ENCODE results near the gene DYSF. TPM values are rescaled to one million over a fixed set of nuclear protein-coding genes. Genes with fewer than 3 reads are reported as not detected.
"Not testable (repeated sequence)": the region's sequence is repeated elsewhere in the genome, so short reads cannot be mapped to it uniquely, and the experiment has no call there.

The DYSF gene
- polyA plus RNA-seq, 6 donors from 2014 or later = 0.09 to 3.2 TPM; not detected in 4

DNA sequence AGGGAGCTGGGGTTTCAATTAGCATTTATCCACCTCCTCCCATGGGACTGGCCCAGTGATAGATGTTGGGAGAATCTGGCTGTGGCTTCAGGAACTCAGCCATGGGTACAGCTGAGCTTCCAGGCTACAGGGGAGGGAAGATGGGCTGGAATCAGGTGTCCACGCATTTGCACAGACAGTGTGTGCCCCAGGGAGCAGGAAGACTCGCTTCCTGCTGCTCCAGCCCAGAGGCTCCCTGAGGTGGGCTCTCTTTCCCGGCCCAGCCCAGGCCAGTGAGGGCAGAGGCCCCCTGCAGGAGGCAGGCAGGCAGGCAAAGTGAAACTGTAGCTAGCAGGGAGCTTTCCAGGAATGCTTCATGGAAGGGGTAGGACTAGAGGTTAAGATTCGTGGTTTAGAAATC is 28.7 kb downstream of the DYSF start:
- no peak overlapping the region for H3K4me3 Mint-ChIP-seq
- no peak for DNase-seq

DNA sequence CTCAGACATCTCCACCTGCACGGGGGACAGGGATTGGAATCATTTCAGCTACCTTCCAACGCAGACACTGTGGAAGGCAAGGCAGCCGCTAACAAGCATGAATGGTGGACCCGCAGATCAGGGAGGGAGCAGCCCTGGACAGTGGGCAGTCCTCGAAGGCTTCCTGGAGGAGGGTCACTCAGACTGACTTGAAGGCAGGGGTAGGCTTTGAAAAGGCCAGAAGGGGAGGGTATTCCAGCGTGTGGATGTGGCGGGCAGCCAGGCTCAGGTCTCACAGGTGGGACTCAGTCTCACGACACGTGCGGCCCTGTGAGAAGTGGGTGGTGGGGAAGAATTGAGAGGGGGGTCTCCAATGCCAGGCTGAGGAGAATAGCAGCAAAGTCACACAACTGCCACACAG is 29.9 kb downstream of the DYSF start:
- peak overlapping the region in 1 of 6 donors; percentile 60 for H3K27ac Mint-ChIP-seq
- peaks cover 0 to 8% (median 0%) of the 10 kb centered on the region in 3 donors for H3K4me1 Mint-ChIP-seq
- peaks cover 21 to 46% (median 38%) of the 10 kb centered on the region in 3 donors for H3K27me3 Mint-ChIP-seq
- no peak overlapping the region for H3K4me3 Mint-ChIP-seq
- peaks cover 0 to 2% (median 0%) of the 10 kb centered on the region in 7 donors for H3K9me3 Mint-ChIP-seq
- no peaks in the 10 kb centered on the region for H3K36me3 Mint-ChIP-seq
- ATAC-seq (ENCODE audit: low read depth in 2 of 2) (no peak), DNase-seq (no peak)

More for the DNA sequence above, 28.7 kb downstream of the DYSF start:
- Mint-ChIP-seq H3K9me3 (peaks cover 0 to 2% (median 0%) of the 10 kb centered on the region in 7 donors), H3K27ac (no peak overlapping the region), H3K36me3 (no peaks in the 10 kb centered on the region), H3K27me3 (peaks cover 21 to 46% (median 38%) of the 10 kb centered on the region in 3 donors), H3K4me1 (peaks cover 0 to 10% (median 0%) of the 10 kb centered on the region in 3 donors)
- ATAC-seq (ENCODE audit: low read depth in 2 of 2) = no peak

DNA sequence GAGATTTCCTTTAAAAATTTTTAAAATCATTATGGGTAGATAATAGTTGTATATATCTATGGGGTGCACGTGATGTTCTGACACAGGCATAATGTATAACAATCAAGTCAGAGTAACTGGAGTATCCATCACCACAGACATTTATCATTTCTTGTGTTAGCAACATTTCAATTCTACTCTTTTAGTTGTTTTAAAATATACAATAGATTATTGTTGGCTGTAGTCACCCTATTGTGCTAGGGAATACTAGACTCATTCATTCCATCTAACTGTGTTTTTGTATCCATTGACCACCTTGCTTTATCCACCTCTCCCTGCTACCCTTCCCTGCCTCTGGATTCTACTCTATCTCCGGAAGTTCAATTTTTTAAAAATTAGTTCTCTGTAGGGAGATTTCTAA is 31.0 kb downstream of the DYSF start:
- ATAC-seq (ENCODE audit: low read depth in 2 of 2) = no peak
- Mint-ChIP-seq H3K4me1 (peaks cover 0 to 1% (median 0%) of the 10 kb centered on the region in 3 donors), H3K36me3 (no peaks in the 10 kb centered on the region), H3K27me3 (peaks cover 18 to 49% (median 38%) of the 10 kb centered on the region in 3 donors), H3K27ac (no peak overlapping the region), H3K4me3 (no peak overlapping the region), H3K9me3 (no peaks in the 10 kb centered on the region)
- DNase-seq = no peak

DNA sequence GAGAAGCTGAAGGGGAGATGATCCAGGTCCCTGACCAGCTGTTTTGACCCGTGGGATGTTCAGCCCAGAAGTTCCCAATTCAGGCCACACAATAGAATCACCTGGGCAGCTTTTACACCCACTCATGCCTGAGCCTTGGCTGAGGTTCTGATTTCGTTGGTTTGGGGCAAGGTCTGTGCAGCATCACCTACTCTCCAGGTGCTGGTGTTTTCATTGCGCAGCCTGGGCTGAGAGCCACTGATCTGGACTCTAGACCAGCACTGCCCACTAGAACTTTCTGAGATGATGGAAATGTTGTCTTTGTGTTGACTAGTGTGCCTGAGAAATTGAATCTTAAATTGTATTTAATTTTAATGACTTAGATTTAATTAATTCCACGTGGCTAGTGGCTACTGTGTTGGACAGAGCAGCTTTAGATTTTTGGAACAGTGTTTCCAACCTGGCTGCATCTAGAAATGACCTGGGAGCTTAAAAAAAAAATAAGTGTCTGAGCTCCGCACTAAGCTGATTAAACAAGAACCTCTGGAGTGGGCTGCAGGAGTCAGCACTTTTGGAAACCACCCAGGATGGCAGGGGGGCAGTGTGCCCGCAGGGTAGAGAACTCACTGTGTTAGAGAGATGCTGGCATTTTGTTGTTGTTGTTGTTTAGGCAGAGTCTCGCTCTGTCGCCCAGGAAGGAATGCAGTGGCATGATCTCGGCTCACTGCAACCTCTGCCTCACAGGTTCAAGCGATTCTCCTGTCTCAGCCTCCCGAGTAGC is 33.7 kb downstream of the DYSF start:
- Mint-ChIP-seq H3K9me3 (peaks cover 0 to 5% (median 0%) of the 10 kb centered on the region in 7 donors), H3K4me1 (no peaks in the 10 kb centered on the region), H3K27me3 (peaks cover 23 to 31% (median 26%) of the 10 kb centered on the region in 3 donors), H3K27ac (no peak overlapping the region), H3K4me3 (no peak overlapping the region), H3K36me3 (no peaks in the 10 kb centered on the region)
- no peak for DNase-seq
- no peak for ATAC-seq (ENCODE audit: low read depth in 2 of 2)

DNA sequence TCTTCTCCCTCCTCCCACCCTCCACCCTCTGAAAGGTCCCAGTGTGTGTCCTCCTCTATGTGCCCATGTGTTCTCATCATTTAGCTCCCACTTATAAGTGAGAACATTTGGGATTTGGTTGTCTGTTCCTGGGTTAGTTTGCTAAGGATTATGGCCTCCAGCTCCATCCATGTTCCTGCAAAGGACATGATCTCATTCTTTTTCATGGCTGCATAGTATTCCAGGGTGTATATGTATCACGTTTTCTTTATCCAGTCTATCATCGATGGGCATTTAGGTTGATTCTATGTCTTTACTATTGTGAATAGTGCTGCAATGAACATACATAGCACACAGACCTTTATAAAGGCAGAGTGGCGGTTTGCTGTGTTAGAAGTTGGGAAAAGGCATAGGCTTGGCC is 38.2 kb downstream of the DYSF start:
- H3K9me3 Mint-ChIP-seq; DNase-seq; H3K36me3 Mint-ChIP-seq; H3K4me3 Mint-ChIP-seq; H3K27ac Mint-ChIP-seq; H3K4me1 Mint-ChIP-seq; ATAC-seq (ENCODE audit: low read depth in 2 of 2): not testable (repeated sequence)
- peaks cover 18 to 40% (median 23%) of the 10 kb centered on the region in 3 donors for H3K27me3 Mint-ChIP-seq

DNA sequence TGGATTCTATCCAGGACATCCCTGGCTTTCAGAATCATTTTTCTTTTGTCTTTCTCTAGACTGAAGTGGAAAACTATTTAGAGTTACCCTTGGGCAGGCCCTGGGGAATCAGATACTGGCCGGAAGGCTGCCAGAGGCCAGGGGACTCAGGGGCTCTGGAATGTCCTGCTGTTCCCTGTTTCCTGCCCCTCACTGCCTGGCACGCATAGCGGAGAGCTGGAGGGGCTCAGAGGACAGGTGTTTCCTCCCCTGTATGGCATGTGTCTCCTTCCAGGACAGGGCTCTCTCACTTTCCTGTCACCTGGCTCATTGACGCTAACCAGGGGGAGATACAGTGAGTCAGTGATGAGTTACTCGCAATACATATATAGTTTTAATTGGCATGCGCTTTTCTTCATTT is 38.8 kb downstream of the DYSF start:
- Mint-ChIP-seq H3K27me3 (peaks cover 18 to 39% (median 23%) of the 10 kb centered on the region in 3 donors), H3K9me3 (peaks cover 0 to 6% (median 0%) of the 10 kb centered on the region in 7 donors), H3K27ac (no peak overlapping the region), H3K36me3 (no peaks in the 10 kb centered on the region), H3K4me3 (no peak overlapping the region), H3K4me1 (no peaks in the 10 kb centered on the region)
- DNase-seq (no peak), ATAC-seq (ENCODE audit: low read depth in 2 of 2) (no peak)

DNA sequence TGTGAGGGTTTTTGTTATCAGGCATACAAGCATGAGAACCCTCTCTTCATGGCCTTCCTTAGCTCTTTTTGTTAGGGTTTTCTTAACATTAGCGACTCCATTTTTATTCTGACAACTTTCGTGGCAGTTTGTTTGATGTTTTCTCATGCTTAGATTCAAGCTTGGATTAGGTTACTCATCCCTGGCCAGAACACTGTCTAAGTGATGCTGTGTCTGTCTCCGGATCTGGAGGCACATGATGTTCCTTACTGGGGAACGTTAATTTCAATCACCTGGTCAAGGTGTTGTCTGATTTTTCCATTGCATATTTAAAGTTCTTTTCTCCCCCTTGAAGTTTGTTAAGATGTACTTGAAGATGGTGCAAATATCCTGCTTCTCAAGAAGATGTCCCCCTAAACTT is 40.7 kb downstream of the DYSF start:
- no peak for DNase-seq
- Mint-ChIP-seq H3K36me3 (no peaks in the 10 kb centered on the region), H3K9me3 (peaks cover 0 to 6% (median 0%) of the 10 kb centered on the region in 7 donors), H3K27ac (peak overlapping the region in 1 of 6 donors; percentile 72), H3K4me3 (no peak overlapping the region), H3K27me3 (peaks cover 18 to 32% (median 21%) of the 10 kb centered on the region in 3 donors), H3K4me1 (no peaks in the 10 kb centered on the region)
- ATAC-seq (ENCODE audit: low read depth in 2 of 2) = no peak

DNA sequence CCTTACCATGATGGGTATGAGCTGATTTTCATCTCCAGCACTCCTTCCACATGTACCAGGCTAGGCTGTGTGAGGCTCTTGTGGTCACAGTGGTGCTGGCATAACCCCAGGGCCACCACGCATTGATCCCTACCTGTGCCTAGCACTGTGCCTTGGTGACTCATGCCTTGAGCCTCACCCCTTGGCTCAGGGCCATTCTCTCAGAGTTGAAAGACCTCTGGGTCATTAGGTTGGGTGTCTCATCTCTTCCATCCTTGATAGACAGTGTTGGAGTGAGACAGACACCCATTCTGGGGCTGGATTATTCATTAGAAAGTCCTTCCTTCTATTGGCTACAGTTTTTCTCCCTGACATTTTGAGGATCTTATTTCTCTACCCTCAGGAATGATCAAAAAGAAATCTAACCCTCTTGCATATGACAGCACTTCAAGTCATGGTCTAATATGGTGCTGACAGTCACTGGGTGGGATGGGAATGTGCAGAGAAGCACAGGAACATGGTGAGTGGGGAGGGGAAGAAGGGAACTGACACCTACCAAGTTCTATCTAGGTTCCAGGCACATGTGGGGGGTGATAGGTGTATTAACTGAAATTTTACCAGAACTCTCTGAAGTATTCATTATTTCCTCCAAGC is 41.3 kb downstream of the DYSF start:
- no peaks in the 10 kb centered on the region for H3K4me1 Mint-ChIP-seq
- H3K27me3 Mint-ChIP-seq = peaks cover 16 to 26% (median 18%) of the 10 kb centered on the region in 3 donors
- no peak for DNase-seq
- H3K27ac Mint-ChIP-seq = peak overlapping the region in 1 of 6 donors; percentile 72
- no peaks in the 10 kb centered on the region for H3K36me3 Mint-ChIP-seq
- H3K9me3 Mint-ChIP-seq = peaks cover 0 to 6% (median 0%) of the 10 kb centered on the region in 7 donors
- no peak overlapping the region for H3K4me3 Mint-ChIP-seq
- no peak for ATAC-seq (ENCODE audit: low read depth in 2 of 2)

DNA sequence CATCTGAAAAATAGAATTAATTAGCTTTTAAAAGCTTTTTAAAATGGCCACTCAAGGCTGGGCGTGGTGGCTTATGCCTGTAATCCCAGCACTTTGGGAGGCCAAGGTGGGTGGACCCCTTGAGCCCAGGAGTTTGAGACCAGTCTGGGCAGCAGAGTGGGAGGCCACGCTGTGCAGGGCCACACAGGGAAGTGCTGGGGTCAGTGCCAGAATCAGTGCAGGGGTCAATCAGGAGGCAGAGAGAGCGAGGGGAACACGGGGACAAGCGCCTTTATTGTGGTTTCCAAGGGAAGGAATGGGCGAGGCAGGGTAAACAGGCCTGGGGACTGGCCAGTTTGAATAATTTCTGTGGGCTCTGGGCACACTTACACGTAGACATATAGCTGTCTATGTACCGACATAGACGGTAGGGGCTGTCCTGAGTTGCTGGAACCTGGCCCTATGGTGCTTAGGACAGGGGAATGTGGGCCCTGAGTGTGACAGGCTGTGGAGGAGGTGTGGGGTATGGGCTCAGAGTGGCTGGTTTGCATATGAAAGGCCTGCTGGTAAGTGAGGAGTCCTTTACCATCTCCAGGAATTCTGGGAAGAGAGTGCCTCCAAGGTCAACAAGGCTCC is 42.9 kb downstream of the DYSF start:
- no peak for DNase-seq
- H3K36me3 Mint-ChIP-seq = no peaks in the 10 kb centered on the region
- H3K4me1 Mint-ChIP-seq = no peaks in the 10 kb centered on the region
- no peak overlapping the region for H3K27ac Mint-ChIP-seq
- H3K9me3 Mint-ChIP-seq = peaks cover 0 to 6% (median 0%) of the 10 kb centered on the region in 7 donors
- ATAC-seq (ENCODE audit: low read depth in 2 of 2) = no peak
- H3K27me3 Mint-ChIP-seq = peaks cover 9 to 25% (median 12%) of the 10 kb centered on the region in 3 donors
- no peak overlapping the region for H3K4me3 Mint-ChIP-seq

DNA sequence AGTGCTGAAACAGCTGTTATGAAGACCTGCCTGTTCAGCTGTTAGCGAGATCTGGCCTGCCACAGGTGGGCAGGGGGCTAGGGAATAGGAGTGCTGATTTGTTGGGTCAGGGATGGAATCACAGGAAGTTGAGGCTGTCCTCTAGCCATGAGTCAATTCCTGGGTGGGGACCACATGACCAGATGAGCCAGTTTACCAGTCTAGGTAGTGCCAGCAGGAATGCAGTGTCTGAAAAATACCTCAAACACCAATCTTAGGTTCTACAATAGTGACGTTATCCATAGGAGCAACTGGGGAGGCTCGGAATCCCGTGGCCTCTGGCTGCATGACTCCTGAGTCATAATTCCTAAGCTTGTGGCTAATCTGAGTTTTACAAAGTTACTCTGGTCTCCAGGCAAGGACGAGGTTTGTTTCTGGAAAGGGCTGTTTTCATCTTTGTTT is 44.9 kb downstream of the DYSF start:
- Mint-ChIP-seq H3K36me3 (no peaks in the 10 kb centered on the region), H3K9me3 (peaks cover 0 to 2% (median 0%) of the 10 kb centered on the region in 7 donors), H3K4me1 (no peaks in the 10 kb centered on the region), H3K4me3 (no peak overlapping the region), H3K27me3 (peaks cover 6 to 22% (median 17%) of the 10 kb centered on the region in 3 donors), H3K27ac (no peak overlapping the region)
- DNase-seq (no peak), ATAC-seq (ENCODE audit: low read depth in 2 of 2) (no peak)

DNA sequence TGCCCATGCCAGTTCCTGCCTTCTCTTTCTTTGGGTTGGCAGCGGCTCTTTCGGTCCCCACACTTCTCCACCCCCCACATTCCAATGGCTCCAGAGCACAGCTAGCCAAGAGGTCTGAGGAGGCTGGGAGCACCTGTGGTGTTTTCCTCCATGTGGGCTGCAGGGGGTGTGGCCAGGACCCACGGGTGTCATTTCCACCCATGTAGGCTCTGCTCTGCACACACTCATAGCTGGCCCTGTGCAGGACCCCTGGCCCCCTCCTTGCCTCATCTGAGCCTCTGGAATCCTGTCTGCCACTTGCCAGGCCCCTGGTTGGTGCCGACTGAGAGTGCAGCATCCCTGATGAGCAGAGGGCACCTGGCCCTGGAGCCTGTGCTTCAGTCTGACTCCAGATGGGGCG is 46.3 kb downstream of the DYSF start:
- Mint-ChIP-seq H3K9me3 (peaks cover 0 to 2% (median 0%) of the 10 kb centered on the region in 7 donors), H3K4me3 (no peak overlapping the region), H3K4me1 (no peaks in the 10 kb centered on the region), H3K27ac (no peak overlapping the region), H3K27me3 (peaks cover 2 to 17% (median 17%) of the 10 kb centered on the region in 3 donors), H3K36me3 (no peaks in the 10 kb centered on the region)
- ATAC-seq (ENCODE audit: low read depth in 2 of 2) (no peak), DNase-seq (no peak)

DNA sequence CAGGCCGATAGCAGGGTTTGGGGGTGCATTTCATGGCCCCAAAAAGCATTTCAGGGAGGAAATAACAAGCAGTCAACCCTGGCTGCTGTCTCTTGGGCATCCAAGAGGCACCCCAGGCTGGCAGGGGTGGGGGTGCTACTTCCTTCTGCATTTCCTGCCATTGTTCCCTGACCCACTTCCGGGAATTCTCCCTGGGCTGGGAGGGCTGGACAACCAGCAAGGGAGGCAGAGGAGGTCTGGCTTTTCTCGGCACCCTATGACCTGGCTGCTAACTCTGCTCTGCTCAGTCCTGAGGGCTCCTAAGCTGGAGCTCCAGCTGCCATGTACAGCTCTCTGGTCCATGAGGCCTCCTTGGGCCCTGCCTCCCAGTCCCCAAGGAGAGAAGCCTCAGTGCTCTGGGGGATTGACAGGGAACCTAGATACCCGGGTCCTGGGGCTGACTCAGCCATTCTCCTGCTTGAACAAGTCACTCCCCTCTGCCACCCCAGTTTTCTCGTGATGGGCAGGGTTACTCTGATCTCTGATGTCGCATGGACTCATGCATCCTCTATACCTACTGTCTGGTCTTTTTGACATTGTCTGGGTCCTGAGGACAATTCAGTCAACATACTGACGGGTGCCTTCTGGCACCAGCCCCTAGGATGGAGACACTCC is 47.2 kb downstream of the DYSF start:
- ATAC-seq (ENCODE audit: low read depth in 2 of 2) (no peak), DNase-seq (no peak)
- Mint-ChIP-seq H3K27ac (no peak overlapping the region), H3K4me3 (peak overlapping the region in 1 of 8 donors; percentile 29), H3K36me3 (no peaks in the 10 kb centered on the region), H3K27me3 (peaks cover 0 to 15% (median 11%) of the 10 kb centered on the region in 3 donors), H3K9me3 (peaks cover 0 to 2% (median 0%) of the 10 kb centered on the region in 7 donors), H3K4me1 (no peaks in the 10 kb centered on the region)

All from naive B cell (primary cell).